Keratinocyte (primary cell): ENCODE measurements around the gene NME9. TPM values are rescaled to one million over a fixed set of nuclear protein-coding genes. Genes with fewer than 3 reads are reported as not detected.

Source experiments
- DNase-seq: peaks from one replicate; pipeline ENCODE4 v3.0.0-alpha.2; 2011; ENCODE audit warnings: low read depth, missing footprints, low spot score
- FAIRE-seq: peaks from 2 replicates; lab custom pipeline; 2011; peaks lifted over from hg19 to GRCh38; lab: Jason Lieb, UNC
- H2AFZ ChIP-seq: 2 replicates; pipeline ENCODE4 v1.6.0; 2012; ENCODE audit warnings: low read length, control low read depth, inconsistent platforms; ENCODE audit not compliant: control insufficient read depth
- H3K27ac ChIP-seq: 2 replicates; pipeline ENCODE4 v1.5.1; 2011; ENCODE audit warnings: low read length; ENCODE audit not compliant: control insufficient read depth, insufficient read depth
- H3K27me3 ChIP-seq: 3 replicates; pipeline ENCODE4 v1.6.0; 2011; ENCODE audit warnings: low read length; ENCODE audit not compliant: control insufficient read depth, insufficient read depth; ENCODE audit errors: extremely low read depth
- H3K36me3 ChIP-seq, 2 experiments: 2 replicates in 1 of 2; 3 replicates in 1 of 2; pipeline ENCODE4 v1.5.1; 2011; ENCODE audit warnings: low read length in 2 of 2, mild to moderate bottlenecking in 1 of 2; ENCODE audit not compliant: control insufficient read depth in 2 of 2, insufficient read depth in 2 of 2; ENCODE audit errors: extremely low read depth in 1 of 2
- H3K4me1 ChIP-seq: 3 replicates; pipeline ENCODE4 v1.5.1; 2011; ENCODE audit warnings: low read length; ENCODE audit not compliant: control insufficient read depth, insufficient read depth; ENCODE audit errors: extremely low read depth
- H3K4me2 ChIP-seq: 3 replicates; pipeline ENCODE4 v1.6.0; 2011; ENCODE audit warnings: low read depth, low read length; ENCODE audit not compliant: control insufficient read depth, insufficient read depth; ENCODE audit errors: extremely low read depth
- H3K4me3 ChIP-seq, 3 experiments: fragments of 200-600 bp in 1 of 3; sonication (generic) in 1 of 3; 2 replicates in 2 of 3; 3 replicates in 1 of 3; pipeline ENCODE4 v1.5.1; 2011 to 2016; ENCODE audit warnings: low read length in 3 of 3, mild to moderate bottlenecking in 3 of 3, control low read depth in 2 of 3, inconsistent platforms in 1 of 3, low read depth in 1 of 3, mixed read lengths in 1 of 3, mixed run types in 1 of 3, moderate library complexity in 1 of 3; ENCODE audit not compliant: control insufficient read depth in 2 of 3, insufficient read depth in 2 of 3; ENCODE audit errors: extremely low read depth in 1 of 3
- H3K79me2 ChIP-seq: 2 replicates; pipeline ENCODE4 v1.6.0; 2012; ENCODE audit warnings: low read length; ENCODE audit not compliant: control insufficient read depth, insufficient read depth
- H3K9ac ChIP-seq: 3 replicates; pipeline ENCODE4 v1.6.0; 2011; ENCODE audit warnings: low read length; ENCODE audit not compliant: control insufficient read depth, insufficient read depth; ENCODE audit errors: extremely low read depth
- H3K9me1 ChIP-seq: 3 replicates; pipeline ENCODE4 v1.6.0; 2011; ENCODE audit warnings: low read length; ENCODE audit not compliant: control insufficient read depth, insufficient read depth; ENCODE audit errors: extremely low read depth
- H3K9me3 ChIP-seq: 2 replicates; pipeline ENCODE4 v1.5.1; 2012; ENCODE audit warnings: low read depth, low read length; ENCODE audit not compliant: control insufficient read depth
- H4K20me1 ChIP-seq: 3 replicates; pipeline ENCODE4 v1.6.0; 2011; ENCODE audit warnings: low read length; ENCODE audit not compliant: control insufficient read depth, insufficient read depth; ENCODE audit errors: extremely low read depth
- EZH2 ChIP-seq: IDR thresholded peaks from one replicate; pipeline ENCODE4 v1.6.1; 2012; ENCODE audit warnings: inconsistent platforms, mild to moderate bottlenecking, low read length, moderate library complexity
- dilution Hi-C: fragments of 300-500 bp; cut with MboI; formaldehyde crosslinking; loops from one replicate; pipeline ENCODE4 v1.7.0; 2020; ENCODE audit warnings: low sequenced_read_pairs; ENCODE audit not compliant: extremely low pct_ligation_motif_present
- polyA plus RNA-seq, 5 experiments: library from polyadenylated mRNA; depleted of rRNA in 3 of 5; stranded (reverse) in 3 of 5; stranded (forward) in 1 of 5; unstranded in 1 of 5; fragments of >200 nt; gene quantifications; 1 replicate in 1 of 5; 2 replicates in 3 of 5; 3 replicates in 1 of 5; pipeline versions ENCODE4 v1.2.1 to v1.2.3, GENCODE V29; 2011 to 2012; ENCODE audit warnings: missing spikeins in 2 of 5, low read depth in 1 of 5, low replicate concordance in 1 of 5
- TF ChIP-seq, protein P1 (sequence below), 3 experiments: IDR thresholded peaks in 1 of 3; conservative IDR thresholded peaks in 1 of 3; optimal IDR thresholded peaks in 1 of 3; 2 replicates in 2 of 3; 3 replicates in 1 of 3; pipeline versions ENCODE3 to v1.5.1; 2011; ENCODE audit warnings: low read length in 3 of 3, mild to moderate bottlenecking in 3 of 3, moderate library complexity in 2 of 3, control low read depth in 1 of 3, inconsistent platforms in 1 of 3; ENCODE audit not compliant: insufficient read depth in 2 of 3; ENCODE audit errors: extremely low read depth in 1 of 3

The NME9 gene
- polyA plus RNA-seq, 1 donor (not counting 4 experiments of a cell fraction or from before 2014, with no cell fraction given), result 0.05 TPM

DNA sequence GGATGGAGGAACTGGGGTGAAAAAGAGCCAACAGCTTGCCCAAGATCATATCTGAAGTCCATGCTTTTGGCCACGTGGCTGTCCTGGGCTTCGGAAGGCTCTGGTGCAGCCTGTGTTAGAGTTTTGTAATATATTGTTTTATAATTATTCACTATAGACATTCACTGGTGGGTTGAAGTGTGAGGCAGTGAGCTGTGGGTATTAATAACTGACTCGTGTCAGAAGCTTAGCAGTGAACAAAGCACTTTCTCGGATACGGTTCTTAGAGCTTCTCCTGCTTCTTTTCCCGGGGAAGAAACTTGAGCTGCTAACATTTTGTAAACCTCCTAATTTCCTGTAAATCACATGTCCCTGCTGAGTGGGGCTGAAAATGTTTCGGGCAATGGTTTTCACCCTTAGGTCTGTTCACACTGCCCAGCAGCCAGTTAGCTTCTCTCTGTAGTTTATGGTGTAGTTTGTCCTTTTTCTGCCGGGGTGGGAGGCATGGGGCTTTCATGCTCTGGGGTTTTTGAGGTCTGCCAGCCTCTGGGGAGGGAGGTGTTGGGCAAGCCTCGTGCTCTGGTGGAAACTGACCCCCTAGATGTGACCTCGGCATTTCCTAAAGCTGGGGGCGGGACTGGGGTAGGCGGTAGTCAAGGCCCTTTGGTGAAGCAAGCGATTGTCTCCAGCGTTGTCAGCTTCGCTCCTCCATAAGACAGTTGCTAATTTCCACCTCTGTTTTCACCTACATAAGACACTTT is 20.4 kb upstream of the NME9 start:
- Histone ChIP-seq H4K20me1 (no peaks in the 10 kb centered on the region), H2AFZ (no peak overlapping the region), H3K4me1 (peaks cover 3% of the 10 kb centered on the region), H3K4me3 (no peak overlapping the region), H3K79me2 (no peaks in the 10 kb centered on the region), H3K9me1 (no peaks in the 10 kb centered on the region), H3K4me2 (no peak overlapping the region), H3K9me3 (no peaks in the 10 kb centered on the region), H3K27me3 (peaks cover 3% of the 10 kb centered on the region), H3K27ac (no peak overlapping the region), H3K36me3 (no peaks in the 10 kb centered on the region), H3K9ac (no peak overlapping the region)
- no peak for DNase-seq
- no peak for FAIRE-seq
- TF ChIP-seq, protein P1, sequence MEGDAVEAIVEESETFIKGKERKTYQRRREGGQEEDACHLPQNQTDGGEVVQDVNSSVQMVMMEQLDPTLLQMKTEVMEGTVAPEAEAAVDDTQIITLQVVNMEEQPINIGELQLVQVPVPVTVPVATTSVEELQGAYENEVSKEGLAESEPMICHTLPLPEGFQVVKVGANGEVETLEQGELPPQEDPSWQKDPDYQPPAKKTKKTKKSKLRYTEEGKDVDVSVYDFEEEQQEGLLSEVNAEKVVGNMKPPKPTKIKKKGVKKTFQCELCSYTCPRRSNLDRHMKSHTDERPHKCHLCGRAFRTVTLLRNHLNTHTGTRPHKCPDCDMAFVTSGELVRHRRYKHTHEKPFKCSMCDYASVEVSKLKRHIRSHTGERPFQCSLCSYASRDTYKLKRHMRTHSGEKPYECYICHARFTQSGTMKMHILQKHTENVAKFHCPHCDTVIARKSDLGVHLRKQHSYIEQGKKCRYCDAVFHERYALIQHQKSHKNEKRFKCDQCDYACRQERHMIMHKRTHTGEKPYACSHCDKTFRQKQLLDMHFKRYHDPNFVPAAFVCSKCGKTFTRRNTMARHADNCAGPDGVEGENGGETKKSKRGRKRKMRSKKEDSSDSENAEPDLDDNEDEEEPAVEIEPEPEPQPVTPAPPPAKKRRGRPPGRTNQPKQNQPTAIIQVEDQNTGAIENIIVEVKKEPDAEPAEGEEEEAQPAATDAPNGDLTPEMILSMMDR (optimal IDR thresholded peaks at IDR 0.05 in 1 of 3, IDR thresholded peaks at IDR 0.05 in 1 of 3, conservative IDR thresholded peaks at IDR 0.05 in 1 of 3; ENCODE audit: extremely low read depth in 1 of 3, insufficient read depth in 2 of 3, low read length in 3 of 3), result no peak
- no peak for TF ChIP-seq EZH2
- dilution Hi-C loops, result no loop called here

DNA sequence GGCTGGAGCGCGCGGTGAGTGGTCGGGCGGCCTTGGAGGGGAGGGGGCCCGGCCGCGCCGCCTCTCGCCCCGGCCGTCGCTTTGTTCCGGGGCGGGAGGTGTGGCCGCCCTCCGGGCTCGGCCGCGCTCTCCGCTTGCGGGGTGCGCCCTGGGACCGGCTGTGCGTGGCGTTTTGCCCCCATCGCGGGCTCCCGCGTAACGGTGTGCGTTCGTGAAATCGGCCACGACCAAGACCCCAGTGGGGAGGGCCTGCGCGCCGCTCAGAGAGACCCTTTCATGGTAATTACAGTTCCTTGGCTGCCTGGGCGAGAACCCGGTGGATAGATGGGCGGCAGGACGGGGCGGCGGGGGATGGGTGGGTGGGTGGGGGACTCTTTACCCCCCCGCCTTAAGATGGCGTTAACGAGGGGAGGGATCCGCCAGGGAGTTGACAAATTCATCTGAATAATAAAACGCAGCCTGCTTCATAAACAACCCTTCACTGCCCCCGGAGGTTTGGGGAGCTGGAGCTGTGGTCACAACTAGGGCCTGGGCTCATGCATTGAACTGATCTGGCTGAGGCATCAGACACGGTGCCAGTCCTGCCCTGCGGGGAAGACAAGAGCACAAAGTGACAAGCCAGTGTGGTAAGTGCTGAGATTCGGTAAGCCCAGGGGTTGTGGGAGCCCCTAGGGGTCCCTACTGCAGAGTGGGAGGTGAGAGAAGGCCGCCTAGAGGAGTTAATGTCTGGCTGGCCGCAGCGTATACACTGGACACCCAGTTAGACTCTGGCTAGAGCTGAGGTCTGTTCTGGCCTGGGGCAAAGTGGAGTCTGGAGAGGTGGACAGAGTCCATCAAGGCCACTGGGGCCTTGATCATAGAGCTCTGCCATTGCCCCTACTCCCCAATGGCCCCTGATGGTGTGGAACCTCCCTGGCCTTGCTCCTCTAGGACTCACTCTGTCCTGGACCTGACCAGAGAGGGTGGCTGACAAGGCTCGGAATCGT is 19.4 kb upstream of the NME9 start:
- Histone ChIP-seq H3K9me3 (no peaks in the 10 kb centered on the region), H3K4me1 (peaks cover 3% of the 10 kb centered on the region), H3K27me3 (peaks cover 3% of the 10 kb centered on the region), H3K9me1 (no peaks in the 10 kb centered on the region), H2AFZ (peak overlapping the region; percentile 95), H3K36me3 (no peaks in the 10 kb centered on the region), H3K27ac (no peak overlapping the region), H4K20me1 (no peaks in the 10 kb centered on the region), H3K4me2 (peak overlapping the region; percentile 90), H3K4me3 (peak overlapping the region; percentile 42 to 76 (median 71)), H3K79me2 (no peaks in the 10 kb centered on the region), H3K9ac (peak overlapping the region; percentile 61)
- no peak for FAIRE-seq
- no peak for DNase-seq
- TF ChIP-seq, protein P1 (optimal IDR thresholded peaks at IDR 0.05 in 1 of 3, IDR thresholded peaks at IDR 0.05 in 1 of 3, conservative IDR thresholded peaks at IDR 0.05 in 1 of 3; ENCODE audit: extremely low read depth in 1 of 3, insufficient read depth in 2 of 3, low read length in 3 of 3), result no peak
- no peak for TF ChIP-seq EZH2
- dilution Hi-C loops, result no loop called here
